ENCODE measurements around the gene ACR.

The ACR gene

DNA sequence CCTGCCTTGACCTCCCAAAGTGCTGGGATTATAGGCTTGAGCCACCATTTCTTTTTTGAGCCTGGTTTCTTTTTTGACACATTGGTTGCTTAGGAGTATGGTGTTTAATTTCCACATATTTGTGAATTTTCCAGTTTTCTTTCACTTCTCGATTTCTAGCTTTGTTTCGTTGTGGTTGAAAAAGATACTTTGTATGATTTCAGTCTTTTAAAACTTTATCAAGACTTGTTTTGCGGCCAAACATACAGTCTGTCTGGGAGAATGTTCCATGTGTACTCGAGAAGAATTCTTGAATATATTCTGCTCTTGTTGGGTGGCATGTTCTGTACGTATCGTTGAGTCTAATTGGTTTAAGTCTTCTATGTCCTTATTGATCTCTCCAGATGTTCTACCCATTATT, 44.5 kb upstream of the ACR start:
- Histone ChIP-seq H3K4me3 (ENCODE audit: insufficient read depth, low read length, poor library complexity, severe bottlenecking) (no peak overlapping the region), H3K27ac (ENCODE audit: low read depth, low read length) (no peak overlapping the region), H3K4me2 (ENCODE audit: low read depth, low read length, poor library complexity, severe bottlenecking) (no peak overlapping the region), H2AFZ (ENCODE audit: low read depth, low read length, severe bottlenecking) (no peak overlapping the region), H3K9me3 (ENCODE audit: insufficient read depth, low read length) (no peaks in the 10 kb centered on the region), H3K27me3 (ENCODE audit: low read length) (no peaks in the 10 kb centered on the region), H3K36me3 (ENCODE audit: low read length) (no peaks in the 10 kb centered on the region), H3K9ac (ENCODE audit: low read length) (no peak overlapping the region), H3F3A (ENCODE audit: insufficient read depth) (no peaks in the 10 kb centered on the region), H3K79me2 (ENCODE audit: insufficient read depth, low read length) (no peaks in the 10 kb centered on the region), H3K9me2 (replicated peaks; ENCODE audit: insufficient read depth, low read length) (no peaks in the 10 kb centered on the region), H4K20me1 (ENCODE audit: low read depth, low read length) (no peaks in the 10 kb centered on the region)
- TF ChIP-seq EZH2phosphoT487 (conservative IDR thresholded peaks at IDR 0.05; ENCODE audit: low read length), result no peak
- TF ChIP-seq, protein P1, sequence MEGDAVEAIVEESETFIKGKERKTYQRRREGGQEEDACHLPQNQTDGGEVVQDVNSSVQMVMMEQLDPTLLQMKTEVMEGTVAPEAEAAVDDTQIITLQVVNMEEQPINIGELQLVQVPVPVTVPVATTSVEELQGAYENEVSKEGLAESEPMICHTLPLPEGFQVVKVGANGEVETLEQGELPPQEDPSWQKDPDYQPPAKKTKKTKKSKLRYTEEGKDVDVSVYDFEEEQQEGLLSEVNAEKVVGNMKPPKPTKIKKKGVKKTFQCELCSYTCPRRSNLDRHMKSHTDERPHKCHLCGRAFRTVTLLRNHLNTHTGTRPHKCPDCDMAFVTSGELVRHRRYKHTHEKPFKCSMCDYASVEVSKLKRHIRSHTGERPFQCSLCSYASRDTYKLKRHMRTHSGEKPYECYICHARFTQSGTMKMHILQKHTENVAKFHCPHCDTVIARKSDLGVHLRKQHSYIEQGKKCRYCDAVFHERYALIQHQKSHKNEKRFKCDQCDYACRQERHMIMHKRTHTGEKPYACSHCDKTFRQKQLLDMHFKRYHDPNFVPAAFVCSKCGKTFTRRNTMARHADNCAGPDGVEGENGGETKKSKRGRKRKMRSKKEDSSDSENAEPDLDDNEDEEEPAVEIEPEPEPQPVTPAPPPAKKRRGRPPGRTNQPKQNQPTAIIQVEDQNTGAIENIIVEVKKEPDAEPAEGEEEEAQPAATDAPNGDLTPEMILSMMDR (IDR thresholded peaks at IDR 0.05; ENCODE audit: insufficient read depth, low read length, poor library complexity, severe bottlenecking), result no peak

DNA sequence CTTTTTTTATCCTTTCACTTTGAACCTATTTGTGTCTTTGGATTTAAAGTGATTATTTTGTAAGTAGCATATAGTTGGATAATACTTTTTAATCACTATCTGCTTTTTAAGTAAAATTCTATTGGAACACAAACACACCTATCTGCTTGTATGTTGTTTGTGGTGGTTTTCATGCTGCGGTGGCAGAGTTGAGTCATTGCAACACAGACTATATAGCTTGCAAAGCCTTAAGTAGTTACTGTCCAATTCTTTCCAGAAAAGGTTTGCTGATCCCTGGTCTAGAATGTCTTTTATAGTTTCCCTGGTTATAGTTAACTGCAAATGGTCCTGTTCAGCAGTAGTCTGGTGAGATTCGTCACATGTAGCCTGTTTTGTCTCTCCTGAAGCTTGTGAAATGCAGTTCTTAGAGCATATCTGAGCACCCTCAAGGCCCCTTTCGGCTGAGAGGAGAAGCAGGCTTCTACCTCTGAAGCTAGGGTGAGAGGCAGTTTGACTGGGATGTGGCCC, 43.9 kb upstream of the ACR start:
- Histone ChIP-seq H3K4me2 (ENCODE audit: low read depth, low read length, poor library complexity, severe bottlenecking) (no peak overlapping the region), H3K9me2 (replicated peaks; ENCODE audit: insufficient read depth, low read length) (no peaks in the 10 kb centered on the region), H2AFZ (ENCODE audit: low read depth, low read length, severe bottlenecking) (no peak overlapping the region), H3K4me3 (ENCODE audit: insufficient read depth, low read length, poor library complexity, severe bottlenecking) (no peak overlapping the region), H4K20me1 (ENCODE audit: low read depth, low read length) (no peaks in the 10 kb centered on the region), H3K27ac (ENCODE audit: low read depth, low read length) (no peak overlapping the region), H3K9ac (ENCODE audit: low read length) (no peak overlapping the region), H3K9me3 (ENCODE audit: insufficient read depth, low read length) (no peaks in the 10 kb centered on the region), H3K79me2 (ENCODE audit: insufficient read depth, low read length) (no peaks in the 10 kb centered on the region), H3K27me3 (ENCODE audit: low read length) (no peaks in the 10 kb centered on the region), H3K36me3 (ENCODE audit: low read length) (no peaks in the 10 kb centered on the region), H3F3A (ENCODE audit: insufficient read depth) (no peaks in the 10 kb centered on the region)
- TF ChIP-seq, protein P1 (IDR thresholded peaks at IDR 0.05; ENCODE audit: insufficient read depth, low read length, poor library complexity, severe bottlenecking), result no peak
- TF ChIP-seq EZH2phosphoT487 (conservative IDR thresholded peaks at IDR 0.05; ENCODE audit: low read length), result no peak

GRCh38 chr22:50694766-50695420, 43.1 kb upstream of the ACR start:
- Histone ChIP-seq H3F3A (ENCODE audit: insufficient read depth) (no peaks in the 10 kb centered on the region), H2AFZ (ENCODE audit: low read depth, low read length, severe bottlenecking) (no peak overlapping the region), H3K27ac (ENCODE audit: low read depth, low read length) (no peak overlapping the region), H3K9me3 (ENCODE audit: insufficient read depth, low read length) (no peaks in the 10 kb centered on the region), H3K27me3 (ENCODE audit: low read length) (no peaks in the 10 kb centered on the region), H3K4me3 (ENCODE audit: insufficient read depth, low read length, poor library complexity, severe bottlenecking) (no peak overlapping the region), H3K36me3 (ENCODE audit: low read length) (no peaks in the 10 kb centered on the region), H3K9me2 (replicated peaks; ENCODE audit: insufficient read depth, low read length) (no peaks in the 10 kb centered on the region), H3K4me2 (ENCODE audit: low read depth, low read length, poor library complexity, severe bottlenecking) (no peak overlapping the region), H4K20me1 (ENCODE audit: low read depth, low read length) (no peaks in the 10 kb centered on the region), H3K79me2 (ENCODE audit: insufficient read depth, low read length) (no peaks in the 10 kb centered on the region), H3K9ac (ENCODE audit: low read length) (no peak overlapping the region)
- no peak for TF ChIP-seq EZH2phosphoT487 (conservative IDR thresholded peaks at IDR 0.05; ENCODE audit: low read length)
- TF ChIP-seq, protein P1 (IDR thresholded peaks at IDR 0.05; ENCODE audit: insufficient read depth, low read length, poor library complexity, severe bottlenecking), result no peak
